ENCODE results near the gene FAM170B.

GRCh38 chr10:49152037-49152436 is 18.2 kb upstream of the FAM170B start:
- TF ChIP-seq, protein P1, sequence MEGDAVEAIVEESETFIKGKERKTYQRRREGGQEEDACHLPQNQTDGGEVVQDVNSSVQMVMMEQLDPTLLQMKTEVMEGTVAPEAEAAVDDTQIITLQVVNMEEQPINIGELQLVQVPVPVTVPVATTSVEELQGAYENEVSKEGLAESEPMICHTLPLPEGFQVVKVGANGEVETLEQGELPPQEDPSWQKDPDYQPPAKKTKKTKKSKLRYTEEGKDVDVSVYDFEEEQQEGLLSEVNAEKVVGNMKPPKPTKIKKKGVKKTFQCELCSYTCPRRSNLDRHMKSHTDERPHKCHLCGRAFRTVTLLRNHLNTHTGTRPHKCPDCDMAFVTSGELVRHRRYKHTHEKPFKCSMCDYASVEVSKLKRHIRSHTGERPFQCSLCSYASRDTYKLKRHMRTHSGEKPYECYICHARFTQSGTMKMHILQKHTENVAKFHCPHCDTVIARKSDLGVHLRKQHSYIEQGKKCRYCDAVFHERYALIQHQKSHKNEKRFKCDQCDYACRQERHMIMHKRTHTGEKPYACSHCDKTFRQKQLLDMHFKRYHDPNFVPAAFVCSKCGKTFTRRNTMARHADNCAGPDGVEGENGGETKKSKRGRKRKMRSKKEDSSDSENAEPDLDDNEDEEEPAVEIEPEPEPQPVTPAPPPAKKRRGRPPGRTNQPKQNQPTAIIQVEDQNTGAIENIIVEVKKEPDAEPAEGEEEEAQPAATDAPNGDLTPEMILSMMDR (IDR thresholded peaks at IDR 0.05): no peak
- no peak for TF ChIP-seq POLR2A (IDR thresholded peaks at IDR 0.05)

All from esophagus squamous epithelium (tissue), 4 donors.